Mucosa of stomach (tissue), 1 donor: ENCODE measurements around the gene ATF5.

Experiments
- H3K27me3 ChIP-seq: one replicate; pipeline ENCODE4 v1.7.0; 2013; ENCODE audit warnings: mild to moderate bottlenecking, low read length; ENCODE audit not compliant: control insufficient read depth, insufficient read depth
- H3K36me3 ChIP-seq: one replicate; pipeline ENCODE4 v1.7.0; 2013; ENCODE audit warnings: low read length; ENCODE audit not compliant: control insufficient read depth, insufficient read depth
- H3K4me1 ChIP-seq: one replicate; pipeline ENCODE4 v1.7.0; 2013; ENCODE audit warnings: mild to moderate bottlenecking, low read length; ENCODE audit not compliant: control insufficient read depth, insufficient read depth
- H3K4me3 ChIP-seq: one replicate; pipeline ENCODE4 v1.7.0; 2013; ENCODE audit warnings: low read length
- H3K9ac ChIP-seq: one replicate; pipeline ENCODE4 v1.7.0; 2013; ENCODE audit warnings: mild to moderate bottlenecking, low read length, moderate library complexity
- H3K9me3 ChIP-seq: one replicate; pipeline ENCODE4 v1.7.0; 2013; ENCODE audit warnings: mild to moderate bottlenecking, low read length, moderate library complexity; ENCODE audit not compliant: control insufficient read depth
- donor health status: Pancreatic carcinoma.

ATF5 gene

GRCh38 chr19:49929611-49930482, 842 bp downstream of the ATF5 start:
- H3K36me3 ChIP-seq = no peaks in the 10 kb centered on the region
- H3K27me3 ChIP-seq = no peaks in the 10 kb centered on the region
- peak overlapping the region; percentile 79 for H3K4me3 ChIP-seq
- no peaks in the 10 kb centered on the region for H3K9me3 ChIP-seq
- peak overlapping the region; percentile 78 for H3K9ac ChIP-seq
- H3K4me1 ChIP-seq = peaks cover 15% of the 10 kb centered on the region

GRCh38 chr19:49930483-49931011, 1.5 kb downstream of the ATF5 start:
- no peaks in the 10 kb centered on the region for H3K36me3 ChIP-seq
- H3K9ac ChIP-seq = no peak overlapping the region
- no peaks in the 10 kb centered on the region for H3K27me3 ChIP-seq
- H3K9me3 ChIP-seq = no peaks in the 10 kb centered on the region
- no peak overlapping the region for H3K4me3 ChIP-seq
- peaks cover 15% of the 10 kb centered on the region for H3K4me1 ChIP-seq

GRCh38 chr19:49931293-49932040, 2.5 kb downstream of the ATF5 start:
- no peaks in the 10 kb centered on the region for H3K9me3 ChIP-seq
- no peaks in the 10 kb centered on the region for H3K36me3 ChIP-seq
- no peaks in the 10 kb centered on the region for H3K27me3 ChIP-seq
- no peak overlapping the region for H3K9ac ChIP-seq
- H3K4me1 ChIP-seq = peaks cover 15% of the 10 kb centered on the region
- no peak overlapping the region for H3K4me3 ChIP-seq

DNA sequence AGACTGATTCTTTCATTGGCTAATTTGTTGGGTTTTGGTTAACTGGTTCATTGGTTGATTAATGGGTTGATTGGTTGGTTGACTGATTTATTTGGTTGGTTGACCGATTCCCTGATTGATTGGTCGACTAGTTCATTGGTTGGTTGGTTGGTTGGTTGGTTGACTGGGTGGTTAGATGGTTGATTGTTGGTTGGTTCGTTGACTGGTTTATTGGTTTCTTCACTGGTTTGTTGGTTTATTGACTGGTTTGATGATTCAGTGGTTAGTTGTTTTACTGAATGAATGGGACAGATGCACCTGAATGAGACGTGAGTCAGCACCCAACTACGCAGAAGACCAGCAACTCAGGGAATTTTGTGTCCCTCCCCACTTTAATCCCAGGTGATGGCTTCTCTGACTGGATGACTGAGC, 3.0 kb downstream of the ATF5 start:
- Histone ChIP-seq H3K9ac (no peak overlapping the region), H3K4me3 (no peak overlapping the region), H3K4me1 (peaks cover 15% of the 10 kb centered on the region), H3K9me3 (no peaks in the 10 kb centered on the region), H3K27me3 (no peaks in the 10 kb centered on the region), H3K36me3 (no peaks in the 10 kb centered on the region)

GRCh38 chr19:49932731-49933131, 3.7 kb downstream of the ATF5 start:
- H3K9me3 ChIP-seq = no peaks in the 10 kb centered on the region
- H3K4me1 ChIP-seq = peaks cover 13% of the 10 kb centered on the region
- H3K4me3 ChIP-seq = no peak overlapping the region
- no peak overlapping the region for H3K9ac ChIP-seq
- no peaks in the 10 kb centered on the region for H3K27me3 ChIP-seq
- H3K36me3 ChIP-seq = no peaks in the 10 kb centered on the region

DNA sequence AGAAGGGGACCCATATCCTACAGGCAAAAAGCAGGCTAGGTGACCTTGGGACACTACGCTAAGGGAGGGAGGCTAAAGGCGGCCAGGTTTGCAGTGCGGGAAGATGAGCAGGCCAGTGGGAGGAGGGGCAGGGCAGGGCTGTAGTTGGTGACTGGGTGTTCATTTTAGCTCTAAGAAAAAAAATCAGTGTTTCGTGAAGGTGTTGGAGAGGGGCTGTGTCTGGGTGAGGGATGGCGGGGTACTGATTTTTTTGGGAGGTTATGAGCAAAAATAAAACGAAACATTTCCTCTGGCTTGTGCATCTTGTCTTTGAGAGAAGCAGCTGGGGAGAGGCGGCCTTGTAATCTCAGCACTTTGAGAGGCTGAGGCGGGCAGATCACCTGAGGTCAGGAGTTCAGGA, 4.6 kb downstream of the ATF5 start:
- Histone ChIP-seq H3K27me3 (no peaks in the 10 kb centered on the region), H3K36me3 (no peaks in the 10 kb centered on the region), H3K4me3 (no peak overlapping the region), H3K9me3 (no peaks in the 10 kb centered on the region), H3K4me1 (peaks cover 12% of the 10 kb centered on the region), H3K9ac (no peak overlapping the region)

DNA sequence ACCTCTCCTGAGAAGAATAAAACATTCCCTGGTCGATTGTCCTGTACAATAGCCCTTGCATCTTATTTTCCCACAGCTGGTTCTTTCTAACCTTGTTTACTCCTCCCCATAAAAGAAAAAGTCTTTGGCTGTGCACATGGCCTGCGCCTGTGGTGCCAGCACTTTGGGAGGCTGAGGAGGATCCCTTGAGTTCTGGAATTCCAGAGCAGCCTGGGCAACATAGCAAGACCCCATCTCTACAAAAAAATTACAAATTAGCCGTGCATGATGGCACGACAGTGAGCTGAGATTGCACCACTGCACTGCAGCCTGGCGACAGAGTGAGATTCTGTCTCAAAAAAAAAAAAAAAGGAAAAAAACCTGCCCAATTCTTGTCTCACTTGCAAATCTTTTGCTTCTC, 7.5 kb downstream of the ATF5 start:
- H3K4me1 ChIP-seq = peaks cover 7% of the 10 kb centered on the region
- H3K4me3 ChIP-seq = no peak overlapping the region
- no peaks in the 10 kb centered on the region for H3K27me3 ChIP-seq
- no peaks in the 10 kb centered on the region for H3K36me3 ChIP-seq
- H3K9me3 ChIP-seq = no peaks in the 10 kb centered on the region
- H3K9ac ChIP-seq = no peak overlapping the region

- peaks cover 7% of the 10 kb centered on the region for H3K4me1 ChIP-seq
- no peak overlapping the region for H3K9ac ChIP-seq
- H3K36me3 ChIP-seq = no peaks in the 10 kb centered on the region
- H3K27me3 ChIP-seq = no peaks in the 10 kb centered on the region
- H3K4me3 ChIP-seq = no peak overlapping the region
- no peaks in the 10 kb centered on the region for H3K9me3 ChIP-seq
These were observed 8.9 kb downstream of the ATF5 start for GRCh38 chr19:49937750-49938381.

GRCh38 chr19:49938662-49939061, 9.7 kb downstream of the ATF5 start:
- Histone ChIP-seq H3K9me3 (no peaks in the 10 kb centered on the region), H3K36me3 (no peaks in the 10 kb centered on the region), H3K4me1 (peaks cover 7% of the 10 kb centered on the region), H3K27me3 (no peaks in the 10 kb centered on the region), H3K9ac (no peak overlapping the region), H3K4me3 (no peak overlapping the region)

DNA sequence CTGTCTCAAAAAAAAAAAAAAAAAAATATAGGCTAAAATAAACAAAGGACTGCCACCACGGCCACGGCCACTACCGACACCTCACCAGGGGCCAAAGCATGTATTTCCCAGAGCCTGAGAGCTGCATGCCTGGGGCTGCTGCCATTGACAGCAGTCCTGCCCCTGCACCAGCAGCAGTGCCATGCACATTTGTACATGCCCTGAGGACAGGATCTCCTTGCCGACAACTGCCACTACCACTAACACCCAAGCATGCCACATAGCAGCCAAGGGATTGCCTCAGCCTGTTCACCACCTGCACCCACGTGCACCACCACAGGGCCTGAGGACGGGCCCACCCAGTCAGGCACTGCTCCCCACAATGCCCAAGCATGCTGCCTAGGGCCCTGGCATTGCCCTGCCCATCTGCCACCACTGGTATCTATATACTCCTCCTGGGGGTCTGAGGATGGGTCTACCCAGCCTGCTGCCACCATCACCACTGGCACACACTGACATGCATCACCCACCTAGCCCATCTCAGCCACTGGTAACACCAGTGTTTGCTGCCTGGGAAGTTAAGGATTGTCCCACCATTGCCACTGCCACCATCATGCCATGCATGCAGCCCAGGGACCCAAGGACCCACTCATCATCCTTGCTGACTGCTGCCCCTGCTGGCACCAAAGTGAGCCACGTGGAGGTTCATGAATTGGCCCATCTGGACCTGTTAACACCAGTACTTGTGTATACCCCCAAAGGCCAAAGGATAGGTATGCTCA, 10.9 kb downstream of the ATF5 start:
- H3K9ac ChIP-seq = no peak overlapping the region
- H3K27me3 ChIP-seq = no peaks in the 10 kb centered on the region
- no peak overlapping the region for H3K4me3 ChIP-seq
- H3K36me3 ChIP-seq = no peaks in the 10 kb centered on the region
- peaks cover 7% of the 10 kb centered on the region for H3K4me1 ChIP-seq
- no peaks in the 10 kb centered on the region for H3K9me3 ChIP-seq

GRCh38 chr19:49940482-49940791, 11.4 kb downstream of the ATF5 start:
- Histone ChIP-seq H3K9me3 (no peaks in the 10 kb centered on the region), H3K4me3 (no peak overlapping the region), H3K27me3 (no peaks in the 10 kb centered on the region), H3K9ac (no peak overlapping the region), H3K4me1 (peaks cover 7% of the 10 kb centered on the region), H3K36me3 (no peaks in the 10 kb centered on the region)
